ENCODE measurements around the gene CHD6.

- TF ChIP-seq EZH2 (IDR thresholded peaks at IDR 0.05; ENCODE audit: borderline replicate concordance, low read depth, low read length, poor library complexity, severe bottlenecking) (no peak), CTCF (conservative IDR thresholded peaks at IDR 0.05; ENCODE audit: low read depth, low read length) (no peak)
These were observed 120.8 kb downstream of the CHD6 start for GRCh38 chr20:41497186-41497895.

All from A673 (cell line).